HG03196 (cell line): ENCODE results near the gene RHEX.

Experiments
- ATAC-seq: cut with Tn5 transposase; IDR thresholded peaks from one replicate; pipeline ENCODE4 v1.9.1; 2021; ENCODE audit not compliant: unreplicated experiment

RHEX gene

DNA sequence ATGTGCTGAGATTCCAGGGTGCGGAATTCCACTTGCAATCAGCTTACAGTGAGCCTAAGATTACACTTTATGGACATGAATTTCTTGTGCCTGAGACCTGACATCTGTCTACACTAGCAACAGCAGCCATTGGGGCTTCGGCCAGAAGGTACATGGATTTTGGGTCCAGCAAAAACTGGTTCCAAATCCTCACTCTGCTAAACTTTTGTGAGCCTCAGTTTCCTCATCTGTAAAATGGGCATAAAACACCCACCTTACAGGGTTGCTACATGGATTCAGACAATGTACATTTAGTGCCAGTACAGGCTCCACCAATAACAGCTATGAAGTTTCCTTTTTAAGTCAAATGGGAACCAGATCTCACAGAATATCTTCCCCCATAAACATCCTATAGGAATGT, 30.8 kb downstream of the RHEX start:
- no peak for ATAC-seq

GRCh38 chr1:206087091-206087490, 34.1 kb downstream of the RHEX start:
- no peak for ATAC-seq

DNA sequence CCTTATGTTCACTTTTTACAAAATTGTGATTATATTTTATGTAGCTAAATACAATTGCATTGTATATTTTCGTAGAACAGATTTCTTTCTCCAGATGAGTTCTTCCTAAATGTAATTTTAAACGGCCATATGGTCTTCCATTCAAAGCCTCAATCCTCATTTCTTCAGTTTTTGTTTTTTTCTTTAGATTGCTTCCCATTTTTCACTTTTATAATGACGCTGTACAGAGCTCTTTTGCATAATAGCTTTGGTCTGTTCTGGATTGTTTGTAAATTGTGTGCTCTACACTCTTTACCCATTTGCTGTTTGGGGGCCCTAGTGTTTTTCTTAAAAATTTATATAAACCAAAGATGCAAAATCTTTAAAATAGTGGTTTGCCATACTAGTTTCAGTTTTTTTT, 36.4 kb downstream of the RHEX start:
- no peak for ATAC-seq

DNA sequence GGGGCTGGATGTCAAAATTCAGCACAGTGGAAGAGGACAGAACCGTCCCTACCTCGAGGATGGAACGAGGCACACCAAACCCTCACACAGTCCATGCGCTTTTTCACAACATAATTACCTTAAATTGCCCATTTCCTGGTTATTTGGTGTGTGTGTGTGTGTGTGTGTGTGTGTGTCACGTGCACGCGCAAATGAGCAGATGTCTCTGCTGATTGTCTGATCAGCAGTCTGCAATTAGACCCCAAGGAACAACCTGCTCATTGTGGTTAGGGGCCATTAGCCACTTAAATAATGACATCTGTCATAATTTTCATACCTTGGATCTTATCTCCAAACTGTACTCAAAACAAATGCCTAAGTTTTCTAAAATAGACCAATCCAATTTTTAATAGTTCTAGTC, 41.1 kb downstream of the RHEX start:
- ATAC-seq = no peak

DNA sequence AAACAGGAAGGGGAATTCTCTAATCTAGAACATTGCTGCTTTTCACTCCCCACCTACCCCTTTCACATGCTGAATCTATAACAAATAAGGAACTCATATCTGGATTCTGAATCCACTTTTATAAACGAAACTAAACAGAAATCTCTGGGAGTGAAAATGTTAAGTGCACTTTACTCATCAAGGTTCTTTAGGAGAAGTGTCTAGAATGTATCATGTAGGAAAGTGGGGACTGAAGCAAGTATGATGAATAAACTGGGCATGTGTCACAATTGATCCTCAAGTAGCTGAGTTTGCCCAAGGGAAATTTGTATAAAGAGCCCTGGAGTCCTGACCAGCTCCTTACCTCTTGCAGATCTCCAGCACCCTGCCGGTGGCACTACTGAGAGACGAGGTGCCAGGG, 44.4 kb downstream of the RHEX start:
- ATAC-seq = no peak

DNA sequence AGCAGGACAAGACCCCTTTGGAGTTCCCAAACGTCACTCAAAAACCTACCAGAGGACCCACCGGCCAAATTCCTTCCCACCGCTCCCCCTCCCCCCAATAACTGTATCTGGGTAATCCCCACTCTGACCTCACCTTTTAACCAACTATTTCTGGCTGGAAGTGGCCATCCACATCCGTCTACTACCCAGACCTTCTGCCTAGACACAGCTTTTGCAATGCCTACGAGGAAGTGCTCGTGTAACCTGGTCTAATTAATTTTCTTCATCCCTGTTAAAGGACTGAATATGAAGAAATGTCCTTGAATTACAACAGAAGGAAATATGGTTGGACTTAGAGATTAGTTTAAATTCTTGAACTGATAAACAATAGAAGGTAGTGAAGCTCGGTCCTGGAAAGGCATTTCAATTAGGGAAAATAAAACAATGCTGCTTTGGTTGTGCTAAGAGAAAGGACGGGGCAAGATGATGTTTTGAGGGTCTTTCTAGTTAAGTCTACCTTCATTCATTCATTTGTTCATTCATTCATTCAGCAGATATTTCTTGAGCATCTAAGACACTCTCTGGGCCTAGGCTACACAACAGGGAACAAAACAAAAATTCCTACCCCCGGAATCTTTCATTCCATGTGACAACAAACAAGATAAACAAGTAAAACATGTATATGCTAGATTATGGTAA, 45.4 kb downstream of the RHEX start:
- no peak for ATAC-seq

GRCh38 chr1:206100226-206100815, 47.3 kb downstream of the RHEX start:
- ATAC-seq = no peak

DNA sequence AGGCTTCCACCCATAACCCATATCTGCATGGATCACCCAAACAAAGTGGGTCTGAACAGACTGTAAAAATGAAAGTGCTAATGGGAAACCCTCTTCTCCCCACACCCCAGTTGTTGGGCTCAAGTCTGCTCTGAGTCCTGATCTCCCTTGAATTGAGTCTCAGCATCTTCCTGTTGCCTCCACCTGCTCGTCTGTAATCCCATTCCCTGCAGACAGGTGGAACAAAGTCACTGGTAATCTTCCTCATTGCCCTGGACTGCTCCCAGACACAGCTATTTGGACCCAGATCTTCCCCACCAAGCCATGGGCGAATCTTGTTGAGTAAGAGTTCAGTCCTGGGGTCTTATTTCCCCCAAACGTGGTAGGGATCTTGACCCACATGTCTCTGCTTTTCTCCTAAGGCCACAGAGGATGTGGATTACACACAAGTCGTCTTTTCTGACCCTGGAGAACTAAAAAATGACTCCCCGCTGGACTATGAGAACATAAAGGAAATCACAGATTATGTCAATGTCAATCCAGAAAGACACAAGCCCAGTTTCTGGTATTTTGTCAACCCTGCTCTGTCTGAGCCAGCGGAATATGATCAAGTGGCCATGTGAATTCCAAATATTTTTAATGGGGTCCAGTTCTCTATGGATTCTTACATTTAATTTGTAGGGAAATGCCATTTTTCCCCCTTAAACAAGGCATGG, 48.5 kb downstream of the RHEX start:
- no peak for ATAC-seq

DNA sequence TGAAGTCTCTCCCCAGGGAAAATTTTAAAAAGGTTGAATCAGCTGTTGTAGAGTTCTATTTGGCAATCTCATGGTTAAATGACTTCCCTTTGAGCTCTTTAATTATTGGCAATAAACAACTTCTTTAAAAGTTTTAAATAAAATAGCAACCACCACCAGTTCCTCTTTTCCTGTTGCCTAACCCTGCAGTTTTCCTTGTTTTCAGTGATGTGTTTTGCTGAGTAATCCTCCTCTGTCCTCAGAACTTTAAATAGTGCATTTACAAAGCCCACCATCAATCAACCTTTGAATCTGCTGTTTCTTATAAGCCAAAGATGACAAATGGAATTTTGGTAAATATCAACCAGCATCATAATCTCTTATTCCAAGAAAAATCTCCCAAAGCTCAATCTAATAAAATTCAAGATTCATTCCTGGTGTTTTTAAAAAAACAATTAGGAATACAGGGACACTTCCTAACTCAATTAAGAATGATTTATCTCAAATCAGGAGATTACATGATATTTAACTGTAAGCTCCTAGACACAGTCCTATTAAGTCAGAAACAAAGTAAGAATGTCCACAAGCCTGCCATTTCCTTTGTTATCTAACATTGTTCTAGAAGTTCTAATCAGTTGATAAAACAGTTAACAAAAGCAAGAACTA, 49.4 kb downstream of the RHEX start:
- ATAC-seq = no peak

DNA sequence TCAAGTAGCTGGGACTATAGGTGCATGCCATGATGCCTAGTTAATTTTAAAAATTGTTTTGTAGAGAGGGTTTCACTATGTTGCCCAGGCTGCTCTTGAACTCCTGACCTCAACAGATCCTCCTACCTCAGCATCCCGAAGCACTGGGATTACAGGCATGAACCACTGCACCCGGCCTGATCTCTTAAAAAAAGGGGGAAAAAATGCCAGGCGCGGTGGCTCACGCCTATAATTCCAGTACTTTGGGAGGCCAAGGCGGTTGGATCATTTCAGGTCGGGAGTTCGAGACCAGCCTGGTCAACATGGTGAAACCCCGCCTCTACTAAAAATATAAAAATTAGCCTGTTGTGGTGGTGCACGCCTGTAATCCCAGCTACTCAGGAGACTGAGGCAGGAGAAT, 51.0 kb downstream of the RHEX start:
- no peak for ATAC-seq

GRCh38 chr1:206105464-206105995, 52.6 kb downstream of the RHEX start:
- ATAC-seq = no peak

- ATAC-seq = no peak
Observed at GRCh38 chr1:206106328-206107167, 53.6 kb downstream of the RHEX start.

DNA sequence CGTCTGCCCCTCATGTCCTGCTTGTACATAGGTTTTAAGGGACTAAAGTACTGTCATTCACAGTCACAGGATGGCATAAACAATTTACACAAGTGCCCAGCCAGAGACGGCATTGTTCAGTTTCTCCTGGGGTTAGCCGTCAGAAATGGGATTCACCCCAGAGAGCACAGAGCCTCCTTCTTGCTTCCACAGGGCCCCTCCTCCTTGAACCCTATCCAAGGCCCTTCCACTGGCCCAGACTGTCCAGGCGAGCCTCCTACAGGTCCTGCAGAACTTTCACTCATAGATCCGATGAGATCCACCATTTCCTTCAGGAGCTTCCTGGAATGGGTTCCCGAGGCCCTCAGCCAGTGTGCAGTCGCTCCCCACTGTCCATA, 54.2 kb downstream of the RHEX start:
- no peak for ATAC-seq

DNA sequence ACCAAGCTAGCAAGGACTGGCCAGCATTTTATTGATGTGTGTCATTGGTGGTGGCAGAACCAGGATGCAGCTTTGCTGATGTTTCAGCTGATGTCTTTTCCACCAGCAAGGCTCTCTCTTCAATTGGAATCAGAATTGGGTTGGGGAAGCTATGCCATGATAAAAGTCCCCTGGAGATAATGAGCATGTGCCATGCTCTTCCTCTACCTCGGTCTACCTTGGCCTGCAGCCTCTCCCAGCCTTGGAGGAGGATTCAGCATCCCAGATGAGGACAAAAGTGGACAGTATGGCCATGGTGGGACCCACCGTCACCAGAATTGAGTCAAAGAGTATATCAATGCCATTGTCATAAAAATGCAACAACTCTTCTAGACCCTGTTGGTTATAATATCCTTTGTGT, 55.7 kb downstream of the RHEX start:
- ATAC-seq = no peak

DNA sequence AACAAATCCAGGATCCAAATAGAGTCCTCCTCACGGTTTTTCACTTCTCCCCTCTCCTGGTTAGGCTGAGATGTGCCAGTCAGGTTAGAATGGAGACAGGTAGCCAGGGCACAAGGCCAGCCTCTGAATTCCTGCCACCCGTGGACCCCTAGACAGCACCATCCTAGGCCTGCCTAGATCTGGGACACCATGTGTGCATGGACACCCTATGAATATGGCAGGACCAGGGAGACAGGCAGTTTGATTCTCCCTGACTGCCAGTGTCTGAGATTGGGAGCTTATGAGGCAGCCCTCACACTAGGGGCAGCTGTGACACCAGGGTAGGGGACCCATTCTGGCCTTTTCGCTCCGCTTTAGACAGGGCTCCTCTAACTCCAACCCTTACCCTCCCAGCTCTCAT, 56.7 kb downstream of the RHEX start:
- ATAC-seq = no peak

- no peak for ATAC-seq
Observed at GRCh38 chr1:206110161-206110560, 57.2 kb downstream of the RHEX start.

GRCh38 chr1:206110820-206111219, 57.8 kb downstream of the RHEX start:
- ATAC-seq = no peak

- ATAC-seq = no peak
Observed at GRCh38 chr1:206111271-206111927, 58.4 kb downstream of the RHEX start.

- no peak for ATAC-seq
Observed at GRCh38 chr1:206112600-206113301, 59.8 kb downstream of the RHEX start.
